Hypothalamus (tissue), 51 donors: ENCODE results near the gene PRMT5.
"Not testable (repeated sequence)": the region's sequence is repeated elsewhere in the genome, so short reads cannot be mapped to it uniquely, and the experiment has no call there.

Experiments
- DNase-seq, 51 donors: peaks; one replicate each; lab custom pipeline; 2025; lab: John Stamatoyannopoulos, UW

PRMT5 gene

DNA sequence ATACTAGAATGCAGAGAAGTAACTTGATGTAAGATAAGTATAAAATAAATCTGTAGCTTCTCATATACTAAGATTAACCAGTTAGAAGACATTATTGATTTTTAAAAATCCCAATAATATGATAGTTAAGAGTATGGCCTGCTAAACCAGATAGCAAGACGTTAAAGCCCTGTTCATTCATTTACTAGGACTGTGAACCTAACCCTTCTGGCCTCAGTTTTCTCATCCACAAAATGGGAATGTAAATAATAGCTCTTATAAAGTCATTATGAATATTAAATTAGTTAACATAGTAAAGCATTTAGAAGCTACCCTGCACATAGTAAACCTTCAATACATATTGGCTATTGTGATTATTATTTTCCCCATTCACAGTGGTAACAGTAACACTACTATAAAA lies 6.0 kb upstream of the PRMT5 start:
- DNase-seq: no peak

DNA sequence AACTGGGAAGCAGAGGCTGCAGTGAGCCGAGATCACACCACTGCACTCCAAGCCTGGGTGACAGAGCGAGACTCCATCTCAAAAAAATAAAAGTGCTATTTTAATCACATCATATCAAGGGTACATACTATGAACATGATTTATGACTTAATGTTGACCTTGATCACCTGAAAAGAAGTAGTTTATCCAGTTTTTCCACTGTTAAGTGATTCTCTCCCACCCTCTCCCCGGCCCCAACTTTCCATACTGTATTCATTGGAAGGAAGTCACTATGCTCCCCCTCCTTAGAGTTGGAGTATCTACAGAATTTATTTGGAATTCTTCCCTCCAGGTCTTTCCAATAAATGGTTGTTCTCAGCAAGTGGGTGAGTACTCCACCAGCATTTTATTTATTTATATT lies 3.0 kb upstream of the PRMT5 start:
- DNase-seq: no peak

- no peak for DNase-seq
Observed at GRCh38 chr14:22929961-22930364, 787 bp upstream of the PRMT5 start.

DNA sequence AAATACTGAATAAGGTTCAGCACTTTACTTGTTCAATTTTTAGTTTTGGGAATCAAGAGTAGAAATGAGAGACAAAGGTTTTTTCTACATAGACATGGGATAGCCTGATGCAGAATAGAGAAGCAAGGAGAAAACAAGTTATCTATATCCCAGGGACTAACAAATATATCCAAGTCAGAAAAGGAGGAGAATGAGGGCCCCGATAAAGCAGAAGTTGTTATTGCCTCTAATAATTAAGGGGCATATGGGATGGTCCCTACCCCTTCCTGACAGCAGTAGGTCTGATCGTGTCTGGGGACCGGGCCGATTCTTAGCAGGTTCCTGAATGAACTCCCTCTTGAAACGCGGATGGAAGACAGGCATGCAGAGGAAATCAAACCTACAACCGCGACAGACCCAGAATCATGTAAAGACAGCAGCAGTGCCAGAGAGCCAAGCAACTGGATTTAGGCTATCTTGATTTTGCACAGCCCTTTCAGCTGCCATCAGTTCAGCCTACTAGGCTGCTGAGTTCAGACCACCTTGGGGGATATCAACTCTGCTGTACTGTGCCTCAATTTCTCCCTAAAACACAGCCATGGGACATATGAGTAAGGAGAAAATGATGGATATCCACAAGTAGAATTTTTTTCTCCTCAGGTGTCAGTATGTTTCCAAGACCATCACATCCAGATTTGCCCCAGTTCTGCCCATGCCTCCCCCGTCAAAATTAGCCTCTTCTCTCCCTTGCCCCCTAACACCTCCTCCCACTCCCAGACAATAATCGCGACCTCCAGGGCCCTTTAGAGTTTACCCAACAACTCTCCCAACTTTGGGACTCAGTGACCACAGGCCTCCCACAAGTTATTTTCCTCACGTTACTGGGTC lies 706 bp downstream of the PRMT5 start:
- DNase-seq: peak in 1 of 51 donors; percentile 11

- DNase-seq: no peak
Observed at GRCh38 chr14:22926316-22926715, 2.9 kb downstream of the PRMT5 start.

DNA sequence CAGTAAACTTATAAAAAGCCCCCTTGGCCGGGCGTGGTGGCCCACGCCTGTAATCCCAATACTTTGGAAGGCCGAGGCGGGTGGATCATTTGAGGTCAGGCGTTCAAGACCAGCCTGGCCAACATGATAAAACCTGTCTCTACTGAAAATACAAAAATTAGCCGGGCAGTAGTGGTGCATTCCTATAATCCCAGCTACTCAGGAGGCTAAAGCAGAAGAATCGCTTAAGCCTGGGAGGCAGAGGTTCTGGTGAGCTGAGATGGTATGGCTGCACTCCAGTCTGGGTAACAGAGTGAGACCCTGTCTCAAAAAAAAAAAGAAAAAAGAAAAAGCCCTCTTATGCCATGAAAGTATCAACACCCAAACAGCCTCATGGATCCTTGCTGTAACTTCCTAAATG lies 3.7 kb downstream of the PRMT5 start:
- no peak for DNase-seq

GRCh38 chr14:22923746-22924145 lies 5.4 kb downstream of the PRMT5 start:
- DNase-seq: no peak

DNA sequence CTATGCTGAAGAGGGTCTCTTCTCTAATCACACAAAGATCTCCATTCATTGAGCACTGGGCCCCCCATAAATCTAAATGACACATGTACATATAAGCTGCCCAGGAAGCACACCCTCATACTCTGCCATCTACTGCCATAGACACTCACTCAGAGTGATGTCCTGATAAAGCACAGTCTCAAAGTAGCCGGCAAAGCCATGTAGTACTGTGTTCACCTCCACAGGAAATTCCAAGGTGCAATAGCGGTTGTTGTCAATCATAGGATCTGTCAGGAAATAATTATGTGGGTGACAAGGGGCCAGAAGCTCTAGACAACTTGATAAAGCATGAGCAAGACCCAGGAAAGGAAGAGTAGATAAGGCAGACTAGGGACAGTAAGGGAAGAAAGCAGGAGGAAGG lies 6.9 kb downstream of the PRMT5 start:
- DNase-seq: no peak

- DNase-seq: no peak
Observed at GRCh38 chr14:22920697-22921096, 8.5 kb downstream of the PRMT5 start.

DNA sequence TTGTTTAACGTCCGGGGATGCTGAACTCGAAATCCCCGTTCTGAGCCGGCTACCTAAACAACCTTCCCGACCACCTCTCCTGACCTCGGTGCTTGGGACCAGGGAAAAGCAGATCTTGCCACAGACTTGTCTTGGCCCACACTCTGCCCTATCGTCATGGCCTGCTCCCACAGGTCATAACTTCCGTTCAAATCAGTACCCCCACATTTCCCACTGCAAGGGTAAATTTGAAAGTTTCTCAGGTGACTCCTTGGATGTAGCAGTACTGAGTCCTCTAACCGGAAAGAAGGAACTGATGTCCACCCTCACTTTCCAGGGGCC lies 9.6 kb downstream of the PRMT5 start:
- no peak for DNase-seq

- peak; percentile 89 to 100 (median 98) for DNase-seq
Observed at GRCh38 chr14:22918804-22919600, 10.2 kb downstream of the PRMT5 start, which contains the start of gene RBM23. Gene RBM23, minus strand, starts transcription at chr14:22919149.

DNA sequence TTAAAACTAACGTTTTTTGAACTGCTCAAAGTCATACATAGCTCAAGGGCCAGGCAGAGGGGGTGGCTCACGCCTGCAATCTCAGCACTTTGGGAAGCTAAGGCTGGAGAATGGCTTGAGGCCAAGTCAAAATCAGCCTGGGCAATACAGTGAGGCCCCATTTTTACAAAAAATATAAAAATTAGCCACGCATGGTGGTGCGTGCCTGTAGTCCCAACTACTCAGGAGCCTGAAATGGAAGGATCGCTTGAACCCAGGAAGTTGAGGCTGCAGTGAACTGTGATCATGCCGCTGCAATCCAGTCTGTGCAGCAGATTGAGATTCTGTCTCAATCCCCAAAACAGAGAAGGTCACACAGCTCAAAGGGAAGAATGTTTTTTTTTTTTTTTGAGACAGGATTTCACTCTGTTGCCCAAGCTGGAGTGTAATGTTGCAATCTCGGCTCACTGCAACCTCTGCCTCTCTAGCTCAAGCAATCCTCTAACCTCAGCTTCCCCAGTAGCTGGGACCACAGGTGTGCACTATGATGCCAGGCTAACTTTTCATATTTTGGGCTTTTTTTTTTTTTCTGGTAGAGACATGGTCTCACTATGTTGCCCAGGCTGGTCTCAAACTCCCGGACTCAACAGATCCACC lies 13.2 kb downstream of the PRMT5 start:
- DNase-seq: no peak

DNA sequence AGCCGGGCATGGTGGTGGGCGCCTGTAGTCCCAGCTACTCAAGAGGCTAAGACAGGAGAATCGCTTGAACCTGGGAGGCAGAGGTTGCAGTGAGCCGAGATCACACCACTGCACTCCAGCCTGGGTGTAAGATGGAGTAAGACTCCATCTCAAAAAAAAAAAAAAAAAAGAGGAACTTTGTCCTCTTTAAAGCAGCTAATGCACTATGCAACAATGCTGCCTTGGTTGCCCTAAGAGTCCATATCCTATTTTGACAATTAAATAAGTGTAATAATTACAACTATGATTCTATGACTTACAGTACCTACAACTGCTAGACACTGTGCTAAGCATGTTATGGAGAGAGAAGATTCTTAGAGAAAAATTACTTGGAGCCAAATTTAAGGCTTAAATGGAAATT lies 14.3 kb downstream of the PRMT5 start:
- DNase-seq: not testable (repeated sequence)

- DNase-seq: no peak
Observed at GRCh38 chr14:22910916-22911315, 18.3 kb downstream of the PRMT5 start.

GRCh38 chr14:22908601-22909000 lies 20.6 kb downstream of the PRMT5 start:
- DNase-seq: no peak

DNA sequence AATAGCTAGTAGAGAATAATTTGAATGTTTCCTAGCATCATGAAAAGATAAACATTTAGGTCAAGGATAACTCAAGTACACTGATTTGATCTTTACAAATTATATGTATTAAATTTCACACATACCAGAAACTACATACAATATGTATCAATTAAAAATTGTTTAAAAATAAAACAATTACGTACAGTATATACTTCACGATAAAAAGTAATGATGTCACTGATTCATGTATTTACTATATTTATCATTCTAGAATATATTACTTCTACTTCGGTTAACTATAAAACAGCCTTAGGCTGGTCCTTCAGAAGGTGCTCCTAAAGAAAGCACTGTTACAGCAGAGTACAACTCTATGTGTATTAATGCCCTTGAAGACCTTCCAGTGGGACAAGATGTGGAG lies 21.7 kb downstream of the PRMT5 start:
- DNase-seq: no peak

- no peak for DNase-seq
Observed at GRCh38 chr14:22906073-22906472, 23.1 kb downstream of the PRMT5 start.

- no peak for DNase-seq
Observed at GRCh38 chr14:22905627-22906026, 23.5 kb downstream of the PRMT5 start.

DNA sequence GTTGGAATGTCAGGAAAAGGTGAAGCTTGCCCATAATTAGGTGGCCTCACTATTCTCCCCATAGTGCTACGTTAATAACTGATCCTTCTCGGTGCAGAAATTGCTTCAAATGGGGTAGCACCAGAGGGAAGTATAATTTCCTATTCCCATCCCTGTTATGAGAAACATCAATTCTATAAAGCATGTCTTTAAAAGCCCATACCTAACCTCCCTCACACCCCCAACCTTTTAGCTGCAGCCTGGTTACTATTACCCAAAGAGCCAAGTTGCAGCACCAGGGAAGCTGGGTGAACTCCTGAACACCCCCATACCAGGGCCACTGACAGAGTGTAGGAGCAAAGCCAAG lies 25.5 kb downstream of the PRMT5 start:
- no peak for DNase-seq

DNA sequence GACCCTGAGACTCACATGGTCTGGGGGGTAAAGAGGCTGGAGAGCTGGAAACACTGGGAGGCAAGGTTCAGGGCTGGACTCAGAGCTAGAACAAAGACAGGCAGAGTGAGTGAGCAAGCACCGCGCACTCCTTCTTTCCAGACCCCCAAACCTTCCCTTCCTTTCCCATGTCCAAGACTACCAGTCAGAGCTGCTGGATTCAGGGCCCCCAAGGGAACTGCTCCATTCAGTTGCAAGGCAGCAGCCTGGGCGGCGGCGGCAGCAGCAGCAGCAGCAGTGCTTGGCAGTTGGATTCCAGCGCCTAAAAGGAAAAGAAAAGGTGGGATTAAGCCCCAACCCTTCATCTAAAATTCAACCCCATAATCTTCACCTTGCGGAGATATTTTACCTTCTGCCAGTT lies 27.4 kb downstream of the PRMT5 start:
- DNase-seq: no peak

DNA sequence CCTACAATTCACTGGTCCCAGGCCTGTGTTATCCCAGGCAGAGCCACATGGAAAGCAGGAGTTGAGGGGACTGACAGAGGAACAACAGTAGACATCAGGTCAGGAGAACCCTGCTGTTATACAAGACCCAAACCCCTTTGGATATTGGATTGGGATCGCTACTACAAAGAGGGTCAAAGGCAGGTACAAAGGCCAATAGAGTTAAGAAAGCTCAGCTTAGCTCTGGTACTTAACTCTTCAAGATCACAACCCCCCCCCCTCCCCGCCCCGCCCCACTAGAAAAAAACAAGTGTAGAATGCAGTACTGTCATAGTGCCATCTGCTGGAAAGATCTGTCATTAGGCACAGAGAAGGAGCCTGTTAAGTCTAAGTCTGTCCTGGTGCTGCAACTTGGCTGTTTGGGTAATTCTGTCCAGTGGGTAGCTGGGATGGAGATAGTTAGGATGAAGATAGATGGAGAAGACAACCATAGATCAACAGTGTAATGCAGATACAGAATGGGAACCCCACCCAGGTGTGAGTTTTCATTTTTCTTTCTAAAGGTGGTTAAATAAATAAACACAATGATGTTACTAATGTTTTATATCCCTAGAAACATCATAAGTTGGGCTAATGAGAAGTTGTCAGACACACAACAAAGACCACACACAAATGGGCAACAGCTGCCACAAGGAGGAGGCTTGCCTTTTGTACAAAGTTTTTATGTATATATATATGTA lies 28.9 kb downstream of the PRMT5 start:
- DNase-seq: peak in 10 of 51 donors; percentile 3 to 60 (median 18)
